ENCODE results near the gene CCDC86. TPM values are rescaled to one million over a fixed set of nuclear protein-coding genes. Genes with fewer than 3 reads are reported as not detected.

Gene CCDC86
- total RNA-seq, 2 experiments from 2014 or later: 19.2 to 23.2 TPM

DNA sequence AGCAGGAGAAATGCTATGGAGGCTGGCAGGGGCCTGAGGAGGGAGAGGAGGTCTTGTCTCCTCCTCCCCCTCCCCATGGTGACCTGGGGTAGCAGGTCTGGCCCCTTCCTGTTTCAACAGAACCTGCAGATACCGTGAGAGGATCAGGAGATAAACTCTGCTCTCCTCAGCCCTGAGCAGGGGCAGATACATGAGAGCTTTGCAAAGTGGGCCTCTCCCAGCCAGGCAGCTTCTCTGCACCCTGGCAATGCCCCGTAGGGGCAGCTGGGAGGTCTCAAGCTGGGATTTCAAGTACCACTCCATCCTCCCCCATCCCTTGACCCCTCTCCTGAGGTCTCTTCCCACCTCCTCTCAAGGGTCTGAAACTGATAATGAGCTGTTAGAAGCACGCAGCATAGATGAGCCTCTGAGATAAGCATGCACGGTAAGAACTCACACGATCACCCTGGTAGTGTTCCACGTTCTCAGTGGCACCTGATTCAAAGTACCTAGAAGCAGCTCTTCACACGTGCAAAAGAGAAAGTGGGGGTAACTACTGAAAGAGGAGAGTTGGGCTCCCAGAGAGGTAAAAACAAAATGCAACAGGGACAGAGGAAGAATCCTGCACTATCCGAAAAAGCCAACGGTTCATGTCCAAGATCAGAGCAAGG is 4.9 kb upstream of the CCDC86 start:
- H3K27me3 Mint-ChIP-seq: peaks cover 8% of the 10 kb centered on the region
- H3K4me3 Mint-ChIP-seq: no peak overlapping the region
- DNase-seq: no peak
- POLR2A ChIA-PET: no interaction called here
- H3K4me1 Mint-ChIP-seq: peaks cover 35% of the 10 kb centered on the region
- CTCF ChIA-PET: interaction anchor here (0.6 to 4.1 kb wide), 4 partner anchors 10 to 350 kb away, joined by 3 to 18 read pairs (median 3); no protein-coding TSS in a partner anchor
- peak overlapping the region; percentile 39 for H3K27ac Mint-ChIP-seq
- no peaks in the 10 kb centered on the region for H3K36me3 Mint-ChIP-seq (ENCODE audit: low read depth)
- no peaks in the 10 kb centered on the region for H3K9me3 Mint-ChIP-seq

DNA sequence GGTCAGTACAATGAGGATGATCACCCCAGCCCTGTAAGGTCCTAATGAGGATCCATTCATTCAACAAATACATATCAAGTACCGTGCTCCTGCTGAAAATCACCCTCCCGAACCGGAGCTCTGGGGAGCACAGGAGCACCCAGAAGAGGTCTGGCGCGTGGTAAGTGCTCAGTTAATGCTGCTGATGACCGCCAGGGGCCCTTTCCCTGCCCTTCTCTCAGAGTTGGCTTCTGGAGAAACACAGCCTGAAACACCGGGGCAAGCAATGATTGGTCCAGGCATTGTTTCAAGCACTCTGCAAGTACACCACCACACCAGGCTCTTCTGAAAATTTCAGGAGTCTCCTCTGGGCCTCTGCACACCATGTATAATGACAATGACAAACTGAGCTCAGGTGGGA is 3.8 kb upstream of the CCDC86 start:
- DNase-seq: no peak
- H3K27ac Mint-ChIP-seq: no peak overlapping the region
- no peaks in the 10 kb centered on the region for H3K9me3 Mint-ChIP-seq
- CTCF ChIA-PET: interaction anchor here (4.1 kb wide), 1 partner anchor 49 kb away, joined by 18 read pairs; no protein-coding TSS in a partner anchor
- peaks cover 41% of the 10 kb centered on the region for H3K4me1 Mint-ChIP-seq
- POLR2A ChIA-PET: no interaction called here
- no peaks in the 10 kb centered on the region for H3K27me3 Mint-ChIP-seq
- no peak overlapping the region for H3K4me3 Mint-ChIP-seq
- H3K36me3 Mint-ChIP-seq (ENCODE audit: low read depth): no peaks in the 10 kb centered on the region

DNA sequence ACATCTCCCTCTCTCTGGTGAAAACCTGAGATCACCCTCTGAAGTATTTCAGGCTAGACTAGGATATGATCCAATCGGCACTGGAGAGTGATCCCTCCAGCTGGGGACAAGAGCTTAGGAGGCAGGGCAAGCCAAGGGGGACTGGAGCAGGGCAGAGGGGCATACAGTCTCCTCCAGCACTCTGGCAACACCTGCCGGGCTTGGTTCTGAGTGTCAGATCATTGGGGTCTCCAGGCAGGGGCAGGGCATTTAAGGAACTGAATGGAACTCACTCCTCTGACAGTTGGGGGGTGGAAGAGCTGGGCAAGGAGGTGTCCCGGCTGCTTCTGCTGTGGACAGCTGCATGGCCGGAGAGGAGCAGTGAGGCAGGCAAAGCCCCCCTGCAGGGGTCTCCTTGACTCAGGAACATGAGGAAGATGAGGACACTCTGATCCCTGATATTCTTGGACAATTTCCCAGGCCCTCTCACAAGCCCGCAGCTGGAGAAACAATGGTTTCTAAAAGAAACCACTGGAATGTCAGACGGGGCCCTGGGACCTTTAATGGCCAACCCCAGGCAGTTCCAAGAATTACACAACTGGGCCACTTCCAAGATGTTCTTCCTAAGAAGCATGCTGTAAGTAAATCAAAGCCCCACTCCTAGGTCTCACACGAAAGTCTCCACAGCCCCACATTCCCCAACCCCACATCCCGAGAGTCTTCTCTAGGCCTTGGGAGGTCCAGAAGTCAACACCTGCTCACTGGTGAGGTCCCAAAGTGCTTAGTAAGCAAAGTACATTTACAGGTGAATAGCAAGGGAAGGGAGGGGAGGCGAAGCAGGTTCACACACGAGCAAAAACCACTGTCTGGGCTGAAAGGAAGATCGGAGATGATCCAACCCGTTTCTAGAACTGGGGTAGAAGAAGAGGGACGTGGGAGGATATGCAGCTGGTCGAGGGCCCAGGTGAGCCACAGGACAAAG is 1.2 kb upstream of the CCDC86 start:
- H3K9me3 Mint-ChIP-seq: no peaks in the 10 kb centered on the region
- peak overlapping the region; percentile 97 for H3K27ac Mint-ChIP-seq
- peaks cover 50% of the 10 kb centered on the region for H3K4me1 Mint-ChIP-seq
- H3K36me3 Mint-ChIP-seq (ENCODE audit: low read depth): peaks cover 4% of the 10 kb centered on the region
- H3K27me3 Mint-ChIP-seq: no peaks in the 10 kb centered on the region
- no peak overlapping the region for H3K4me3 Mint-ChIP-seq
- DNase-seq: no peak
- ChIA-PET CTCF (interaction anchor here (1.4 to 2.6 kb wide), 2 partner anchors 9 to 75 kb away, joined by 3 to 13 read pairs; no protein-coding TSS in a partner anchor), POLR2A (no interaction called here)

GRCh38 chr11:60842668-60843600 is 1.0 kb downstream of the CCDC86 start:
- Mint-ChIP-seq H3K4me1 (peaks cover 41% of the 10 kb centered on the region), H3K27me3 (no peaks in the 10 kb centered on the region), H3K9me3 (no peaks in the 10 kb centered on the region), H3K4me3 (peak overlapping the region; percentile 84), H3K27ac (peak overlapping the region; percentile 97), H3K36me3 (ENCODE audit: low read depth) (peaks cover 4% of the 10 kb centered on the region)
- DNase-seq: no peak
- ChIA-PET CTCF (interaction anchor here (0.8 to 2.0 kb wide), 5 partner anchors 9 to 27 kb away, joined by 3 to 13 read pairs (median 4); no protein-coding TSS in a partner anchor), POLR2A (no interaction called here)

DNA sequence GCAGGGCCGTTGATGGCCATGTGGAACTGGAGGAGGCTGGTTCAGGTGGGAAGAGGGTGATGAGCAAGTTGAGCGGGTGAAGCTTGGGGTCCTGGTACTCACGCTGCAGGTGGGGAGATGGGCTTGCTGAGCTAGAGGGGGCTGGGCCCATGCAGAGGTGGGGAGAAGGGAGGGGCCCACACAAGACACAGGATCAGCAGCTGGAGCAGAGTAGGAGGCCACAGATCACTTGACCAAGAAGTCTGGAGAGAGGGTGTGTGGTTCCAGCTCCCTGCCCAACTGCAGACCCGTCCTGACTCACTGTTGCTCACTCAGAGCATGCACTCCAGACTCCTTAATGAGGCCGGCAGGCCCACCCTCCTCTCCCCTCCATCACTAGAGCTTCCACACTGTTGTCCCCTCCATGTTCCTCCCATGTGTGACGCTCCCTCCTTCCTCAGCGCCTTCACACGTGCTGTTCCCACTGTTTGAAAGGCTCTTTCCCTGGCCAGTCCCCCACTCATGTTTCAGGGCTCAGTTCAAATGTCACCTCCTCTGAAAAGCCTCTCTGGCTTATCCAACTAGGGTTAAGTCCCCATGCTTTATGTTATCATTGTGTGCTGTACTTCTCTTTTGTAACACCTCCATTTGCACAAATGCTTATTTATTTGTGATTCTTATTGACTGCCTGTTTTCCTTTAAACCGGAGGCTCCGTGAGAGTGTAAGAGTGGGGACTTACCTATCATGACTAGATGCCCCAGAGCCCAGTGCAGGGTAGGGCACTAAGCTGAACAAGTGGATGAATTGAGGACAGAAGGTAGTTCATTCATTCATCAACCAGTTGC is 2.3 kb downstream of the CCDC86 start:
- H3K27ac Mint-ChIP-seq: peak overlapping the region; percentile 67
- CTCF ChIA-PET: interaction anchor here (0.9 to 2.0 kb wide), 4 partner anchors 13 to 43 kb away, joined by 3 to 13 read pairs (median 8); no protein-coding TSS in a partner anchor
- POLR2A ChIA-PET: no interaction called here
- no peaks in the 10 kb centered on the region for H3K9me3 Mint-ChIP-seq
- peak overlapping the region; percentile 84 for H3K4me3 Mint-ChIP-seq
- peaks cover 10% of the 10 kb centered on the region for H3K36me3 Mint-ChIP-seq (ENCODE audit: low read depth)
- peaks cover 41% of the 10 kb centered on the region for H3K4me1 Mint-ChIP-seq
- H3K27me3 Mint-ChIP-seq: no peaks in the 10 kb centered on the region
- DNase-seq: no peak

- H3K27me3 Mint-ChIP-seq: no peaks in the 10 kb centered on the region
- H3K27ac Mint-ChIP-seq: peak overlapping the region; percentile 67
- H3K9me3 Mint-ChIP-seq: no peaks in the 10 kb centered on the region
- H3K4me3 Mint-ChIP-seq: peak overlapping the region; percentile 84
- peaks cover 10% of the 10 kb centered on the region for H3K36me3 Mint-ChIP-seq (ENCODE audit: low read depth)
- ChIA-PET POLR2A (no interaction called here), CTCF (interaction anchor here (1.6 to 2.0 kb wide), 3 partner anchors 21 to 69 kb away, joined by 4 to 9 read pairs (median 8); partner anchors contain the start of gene TMEM109)
- peaks cover 41% of the 10 kb centered on the region for H3K4me1 Mint-ChIP-seq
- DNase-seq: no peak
Measured at GRCh38 chr11:60844870-60845221, 2.9 kb downstream of the CCDC86 start.

- no peak overlapping the region for H3K27ac Mint-ChIP-seq
- ChIA-PET POLR2A (no interaction called here), CTCF (interaction anchor here (1.6 to 2.0 kb wide), 2 partner anchors 42 to 68 kb away, joined by 4 to 8 read pairs; partner anchors contain the start of gene TMEM109)
Measured at GRCh38 chr11:60845338-60845737, 3.4 kb downstream of the CCDC86 start.

DNA sequence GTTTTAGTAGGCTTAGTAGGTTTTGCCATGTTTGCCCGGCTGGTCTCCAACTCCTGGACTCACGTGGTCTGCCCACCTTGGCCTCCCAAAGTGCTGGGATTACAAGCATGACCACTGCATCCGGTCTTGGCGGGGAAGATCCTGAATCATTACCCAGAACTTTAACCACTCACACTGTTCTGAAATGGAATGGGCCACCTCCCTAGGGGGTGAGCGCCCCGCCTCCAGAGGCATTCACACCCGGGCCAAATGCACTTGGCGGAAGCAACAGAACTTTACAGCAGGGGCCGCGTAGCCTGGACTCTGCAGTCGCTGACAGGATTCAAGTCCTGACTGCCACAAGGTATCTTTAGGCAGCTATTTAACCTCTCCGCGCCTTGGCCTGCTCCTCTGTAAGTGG is 5.4 kb downstream of the CCDC86 start:
- no peak overlapping the region for H3K27ac Mint-ChIP-seq
- no peak for DNase-seq
- ChIA-PET POLR2A (no interaction called here), CTCF (interaction anchor here (0.5 to 1.1 kb wide), 2 partner anchors 13 to 321 kb away, joined by 3 read pairs; no protein-coding TSS in a partner anchor)
- no peaks in the 10 kb centered on the region for H3K9me3 Mint-ChIP-seq
- no peaks in the 10 kb centered on the region for H3K27me3 Mint-ChIP-seq
- peaks cover 31% of the 10 kb centered on the region for H3K4me1 Mint-ChIP-seq
- H3K36me3 Mint-ChIP-seq (ENCODE audit: low read depth): peaks cover 20% of the 10 kb centered on the region
- no peak overlapping the region for H3K4me3 Mint-ChIP-seq

More at GRCh38 chr11:60845338-60845737, 3.4 kb downstream of the CCDC86 start:
- Mint-ChIP-seq H3K4me3 (no peak overlapping the region), H3K36me3 (ENCODE audit: low read depth) (peaks cover 13% of the 10 kb centered on the region), H3K27me3 (no peaks in the 10 kb centered on the region), H3K9me3 (no peaks in the 10 kb centered on the region), H3K4me1 (peaks cover 41% of the 10 kb centered on the region)
- DNase-seq: no peak

- H3K36me3 Mint-ChIP-seq (ENCODE audit: low read depth): peaks cover 20% of the 10 kb centered on the region
- H3K27me3 Mint-ChIP-seq: no peaks in the 10 kb centered on the region
- POLR2A ChIA-PET: no interaction called here
Measured at GRCh38 chr11:60847896-60848295, 6.0 kb downstream of the CCDC86 start.

GRCh38 chr11:60848714-60849151 is 6.8 kb downstream of the CCDC86 start:
- no peaks in the 10 kb centered on the region for H3K27me3 Mint-ChIP-seq
- no peak overlapping the region for H3K4me3 Mint-ChIP-seq
- H3K4me1 Mint-ChIP-seq: peaks cover 19% of the 10 kb centered on the region
- DNase-seq: no peak
- ChIA-PET CTCF (interaction anchor here (1.0 to 1.2 kb wide), 3 partner anchors 12 to 39 kb away, joined by 4 to 5 read pairs (median 5); no protein-coding TSS in a partner anchor), POLR2A (no interaction called here)
- peak overlapping the region; percentile 67 for H3K27ac Mint-ChIP-seq
- peaks cover 20% of the 10 kb centered on the region for H3K36me3 Mint-ChIP-seq (ENCODE audit: low read depth)
- no peaks in the 10 kb centered on the region for H3K9me3 Mint-ChIP-seq

More at GRCh38 chr11:60847896-60848295, 6.0 kb downstream of the CCDC86 start:
- H3K27ac Mint-ChIP-seq: no peak overlapping the region
- CTCF ChIA-PET: no interaction called here
- H3K4me3 Mint-ChIP-seq: no peak overlapping the region
- peaks cover 28% of the 10 kb centered on the region for H3K4me1 Mint-ChIP-seq
- H3K9me3 Mint-ChIP-seq: no peaks in the 10 kb centered on the region
- DNase-seq: no peak

Measured in activated CD4-positive, alpha-beta T cell treated with anti-CD3 and anti-CD28 coated beads, Interleukin-2, amount 10 ng/mL, durations not matched to agents 7 days and 5 days (primary cell).